HG03280 (cell line): ENCODE results near the gene RFTN1.
A peak's percentile ranks its signal among the peaks of the same experiment; 100 is the strongest.

Experiments
- ATAC-seq: cut with Tn5 transposase; IDR thresholded peaks from one replicate; pipeline ENCODE4 v1.9.1; 2021; ENCODE audit warnings: mild to moderate bottlenecking, moderate library complexity; ENCODE audit not compliant: unreplicated experiment

Gene RFTN1

DNA sequence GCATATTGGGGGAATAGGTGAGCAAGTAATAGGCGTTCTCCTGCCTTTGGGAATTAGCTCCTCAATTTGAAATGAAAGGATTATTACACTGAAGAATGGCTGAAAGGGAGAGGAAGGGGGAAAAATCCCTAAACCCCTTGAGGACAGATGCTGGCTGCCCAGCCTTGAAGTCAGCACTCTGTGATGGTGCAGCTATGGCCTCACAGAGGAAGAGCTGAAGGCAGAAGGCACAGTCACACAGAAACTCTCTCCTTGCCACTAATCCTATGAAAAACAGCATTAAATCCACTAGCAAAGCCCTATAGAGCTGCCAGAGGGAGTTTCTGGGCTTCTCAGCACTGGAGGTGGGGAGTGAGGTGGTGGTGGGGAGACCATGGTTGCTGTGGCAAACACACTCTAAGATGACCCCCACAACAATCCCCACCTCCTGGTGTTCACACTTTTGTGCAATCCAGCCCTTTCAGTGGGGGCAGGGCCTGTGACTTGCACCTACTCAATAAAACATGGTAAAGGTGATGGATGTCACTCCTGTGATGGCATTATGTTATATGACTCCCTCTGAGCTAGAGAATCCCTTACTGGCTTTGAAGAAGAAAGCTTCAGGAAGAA is 101.2 kb downstream of the RFTN1 start:
- ATAC-seq: no peak

DNA sequence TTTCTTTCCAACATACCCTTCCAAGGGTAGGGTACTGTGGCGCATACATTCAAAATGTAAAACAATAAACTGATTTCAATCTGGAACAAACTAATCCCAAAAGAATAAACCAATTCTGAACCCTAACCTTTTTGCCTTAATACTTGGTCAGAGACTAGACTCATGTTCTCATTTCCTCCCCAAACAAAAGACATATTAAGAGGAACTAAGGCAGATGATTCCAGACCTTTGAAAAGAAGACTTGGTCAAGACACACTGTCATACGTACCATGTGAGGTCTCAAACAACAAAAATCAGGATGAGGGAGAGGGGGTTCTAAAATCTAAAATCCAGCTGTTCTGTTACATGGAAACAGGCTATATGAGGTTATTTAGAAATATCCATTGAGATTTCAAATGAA is 102.1 kb downstream of the RFTN1 start:
- ATAC-seq: no peak

DNA sequence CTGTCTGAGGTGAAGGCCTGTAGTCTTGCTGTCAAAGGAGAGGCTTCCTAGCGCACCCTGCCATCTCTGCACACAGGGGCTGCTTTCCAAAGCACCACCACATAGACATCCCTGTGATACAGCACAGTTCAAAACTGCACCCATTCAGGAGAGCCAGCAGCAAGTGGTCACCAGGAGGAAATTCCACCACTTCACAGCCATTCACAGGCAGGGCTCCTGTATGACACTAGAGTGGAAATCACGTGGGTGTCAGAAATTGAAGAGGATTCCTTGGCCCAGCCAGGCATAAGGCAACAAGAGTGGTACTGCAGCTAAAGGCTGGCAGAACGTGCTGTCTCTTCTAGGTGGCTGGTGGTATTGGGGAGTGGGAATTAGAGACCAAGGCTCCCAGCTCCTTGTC is 102.8 kb downstream of the RFTN1 start:
- ATAC-seq: no peak

DNA sequence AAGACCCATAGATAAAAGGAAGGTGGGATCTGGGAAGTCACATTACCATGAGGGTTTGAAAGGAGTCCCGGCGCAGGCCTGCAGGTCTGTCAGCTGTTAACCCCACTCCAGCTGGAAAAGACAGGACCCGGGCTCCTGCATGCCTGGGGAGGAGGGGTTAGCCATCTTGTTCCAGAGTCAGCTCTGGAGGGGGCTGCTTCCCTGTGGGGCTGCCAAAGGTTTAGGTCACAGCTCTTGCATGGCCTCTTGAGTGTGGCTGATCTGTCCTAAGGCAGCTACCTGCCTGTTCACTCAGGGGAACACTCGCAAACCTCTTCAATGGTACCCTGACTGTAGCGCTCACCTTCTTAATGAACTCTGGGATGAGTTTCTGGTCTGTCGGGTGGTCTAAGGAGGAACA is 104.5 kb downstream of the RFTN1 start:
- no peak for ATAC-seq

DNA sequence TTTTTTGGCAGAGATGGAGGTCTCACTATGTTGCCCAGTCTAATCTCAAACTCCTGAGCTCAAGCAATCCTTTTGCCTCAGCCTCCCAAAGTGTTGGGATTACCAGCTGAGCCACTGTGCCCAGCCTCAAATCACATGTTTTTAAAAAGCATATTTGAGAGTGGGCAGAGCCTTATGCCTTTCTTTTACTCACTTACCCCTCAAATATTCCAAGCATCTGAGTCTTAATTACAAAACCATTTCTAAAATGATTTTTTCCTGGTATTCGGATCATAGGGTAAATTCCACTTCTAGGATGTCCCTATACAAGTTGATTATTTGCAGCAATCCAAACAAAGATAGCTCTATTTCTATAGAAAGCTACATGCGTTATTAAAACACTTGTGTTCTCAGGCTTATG is 106.1 kb downstream of the RFTN1 start:
- no peak for ATAC-seq

DNA sequence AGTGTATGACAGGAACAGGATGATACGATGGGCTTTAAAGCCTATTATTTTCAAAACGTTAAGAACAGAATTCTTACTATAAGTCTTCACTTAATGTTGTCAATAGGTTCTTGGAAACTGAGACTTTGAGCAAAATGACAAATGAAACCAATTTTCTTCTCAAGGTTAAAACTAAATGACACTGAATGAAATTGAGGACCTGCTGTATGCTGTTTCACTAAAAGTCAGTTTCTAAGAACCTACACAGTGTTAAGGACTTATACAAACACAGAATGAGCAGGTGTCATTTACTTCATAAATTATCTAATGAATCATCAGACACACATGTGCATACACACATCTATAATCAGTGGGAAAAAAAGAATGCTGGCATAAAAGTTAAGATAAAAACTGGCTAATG is 106.9 kb downstream of the RFTN1 start:
- peak; percentile 53 for ATAC-seq

DNA sequence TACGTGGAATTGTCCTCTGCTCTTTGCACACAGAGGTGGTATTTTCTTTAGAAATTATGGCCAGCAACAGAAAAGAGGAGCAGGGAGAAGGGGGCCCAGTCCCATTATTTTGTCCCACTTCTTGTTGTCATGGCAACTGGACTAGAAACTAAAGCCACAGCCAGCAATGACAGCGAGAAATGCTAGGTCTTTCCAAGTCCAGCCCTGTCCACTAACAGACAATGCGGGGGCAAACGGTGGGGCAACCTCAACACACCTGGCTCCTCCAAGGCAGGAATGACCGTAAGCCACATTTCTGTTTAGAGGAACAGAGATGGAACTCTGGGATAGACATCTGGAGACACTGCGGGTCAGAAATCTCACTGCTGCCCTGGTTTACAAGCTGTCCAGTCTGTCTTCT is 107.3 kb downstream of the RFTN1 start:
- no peak for ATAC-seq

DNA sequence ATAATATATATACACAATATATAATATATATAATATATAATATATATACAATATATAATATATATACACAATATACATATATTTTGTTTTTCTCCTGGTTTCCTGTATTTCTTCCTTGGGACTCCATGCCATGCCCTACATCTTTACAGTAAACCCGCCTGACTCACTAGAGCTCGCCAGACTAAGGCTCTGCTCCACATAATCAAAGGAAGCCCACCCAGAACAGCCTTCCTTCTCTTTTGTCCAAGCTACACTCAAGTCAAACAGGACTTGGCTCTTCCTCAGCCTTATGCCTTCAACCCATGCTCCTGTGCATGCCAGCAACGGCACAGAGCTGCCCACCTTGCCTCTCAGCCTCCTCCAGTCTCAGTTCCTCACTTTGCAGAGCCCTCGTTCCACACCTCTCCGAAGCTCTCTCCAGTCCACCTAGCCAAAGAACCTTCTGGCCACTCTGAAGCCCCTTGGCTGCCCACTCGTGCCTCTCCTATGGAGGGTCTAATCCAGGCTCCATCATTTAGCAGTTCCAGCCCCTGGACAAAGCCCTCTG is 109.1 kb downstream of the RFTN1 start:
- ATAC-seq: no peak

DNA sequence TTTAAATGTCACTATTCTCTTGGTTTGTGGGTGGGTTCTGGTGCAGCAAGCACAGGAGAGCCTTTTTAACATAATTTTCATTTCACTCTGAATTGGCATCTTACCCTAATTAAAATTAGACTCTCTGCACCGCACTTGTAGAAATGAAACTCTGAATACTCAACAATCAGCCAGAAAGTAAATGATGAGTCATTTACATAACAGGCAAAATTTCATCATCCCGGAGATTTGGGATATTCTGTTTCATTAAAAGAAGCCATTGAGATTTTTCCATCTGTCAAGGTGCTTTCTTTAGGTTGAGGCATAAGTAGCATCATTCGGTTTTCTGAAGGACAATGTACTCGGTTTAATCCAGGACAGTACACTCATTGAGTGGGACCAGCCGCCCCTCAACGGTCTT is 111.0 kb downstream of the RFTN1 start:
- no peak for ATAC-seq

DNA sequence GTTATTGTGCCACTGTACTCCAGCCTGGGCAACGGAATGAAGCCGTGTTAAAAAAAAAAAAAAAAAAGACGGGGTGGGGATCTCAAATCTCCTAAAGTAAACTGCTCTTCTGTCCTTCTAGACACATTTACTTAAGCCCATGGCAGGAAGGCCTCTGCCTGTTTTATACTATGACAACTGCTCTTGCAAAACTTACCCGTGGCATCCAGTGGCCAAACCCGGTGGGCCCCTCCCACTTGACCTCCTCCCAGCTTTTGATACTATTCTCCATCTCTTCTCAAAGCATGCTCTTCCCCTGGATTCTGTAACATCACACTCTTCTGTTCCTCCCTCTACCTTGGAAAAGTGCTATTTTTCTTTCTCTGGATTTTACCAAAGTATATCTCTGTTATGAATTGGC is 112.2 kb downstream of the RFTN1 start:
- ATAC-seq: no peak

DNA sequence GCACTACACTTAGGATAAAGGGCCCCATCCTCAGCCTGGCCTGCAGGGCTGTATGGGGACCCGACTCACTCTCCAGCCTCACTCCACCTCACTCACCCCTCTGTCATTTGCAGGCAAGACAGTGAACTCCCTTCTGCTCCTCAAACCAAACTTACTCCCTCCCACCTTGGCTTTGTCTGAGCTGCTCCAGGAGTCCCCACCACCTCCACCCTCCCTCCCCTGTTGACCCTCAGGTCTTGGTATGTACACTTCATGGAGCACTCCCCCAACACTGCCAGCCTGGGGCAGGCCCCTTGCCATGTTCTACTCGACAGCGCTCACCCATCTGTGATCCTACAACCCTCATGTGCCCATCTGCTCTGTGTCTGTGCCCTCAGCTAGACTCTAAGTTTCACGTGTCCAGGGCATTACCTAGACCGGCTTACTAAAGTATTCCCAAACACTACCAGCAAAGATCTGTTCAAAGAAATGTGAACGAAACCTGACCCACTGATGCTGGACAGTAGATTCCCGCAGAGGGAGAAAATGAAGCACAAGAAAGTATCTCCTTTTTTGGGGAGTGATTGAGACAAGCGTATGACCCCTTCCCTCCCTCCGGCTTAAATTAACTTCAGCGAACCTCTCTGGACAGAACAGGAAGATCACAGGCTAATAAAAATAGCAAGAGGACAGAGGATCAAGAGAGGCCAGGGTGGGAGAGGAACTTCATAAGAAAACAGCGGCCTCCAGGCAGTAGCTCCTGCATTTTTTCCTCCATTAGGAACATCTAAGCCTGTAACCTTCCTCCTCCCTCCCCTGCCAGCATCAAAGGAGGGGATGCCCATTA is 113.2 kb downstream of the RFTN1 start:
- ATAC-seq: no peak

DNA sequence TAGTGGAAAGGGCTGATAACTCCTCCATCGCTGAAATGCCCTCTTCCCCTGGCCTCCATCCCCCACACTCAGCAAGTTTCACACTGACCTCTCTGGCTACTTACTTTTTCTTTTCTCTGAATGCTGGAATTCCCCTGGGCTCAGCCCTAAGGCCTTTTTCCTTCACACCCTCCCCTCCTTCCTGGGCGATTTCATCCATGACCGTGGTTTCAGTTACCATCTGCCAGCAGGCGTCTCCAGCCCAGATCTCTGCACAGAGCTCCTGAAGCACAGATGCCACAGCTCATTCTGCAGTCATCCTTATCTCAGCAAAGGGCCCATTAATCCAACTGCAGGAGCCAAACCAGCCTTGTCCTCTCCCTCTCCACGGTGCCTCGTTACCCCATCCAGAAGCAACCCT is 114.0 kb downstream of the RFTN1 start:
- no peak for ATAC-seq

DNA sequence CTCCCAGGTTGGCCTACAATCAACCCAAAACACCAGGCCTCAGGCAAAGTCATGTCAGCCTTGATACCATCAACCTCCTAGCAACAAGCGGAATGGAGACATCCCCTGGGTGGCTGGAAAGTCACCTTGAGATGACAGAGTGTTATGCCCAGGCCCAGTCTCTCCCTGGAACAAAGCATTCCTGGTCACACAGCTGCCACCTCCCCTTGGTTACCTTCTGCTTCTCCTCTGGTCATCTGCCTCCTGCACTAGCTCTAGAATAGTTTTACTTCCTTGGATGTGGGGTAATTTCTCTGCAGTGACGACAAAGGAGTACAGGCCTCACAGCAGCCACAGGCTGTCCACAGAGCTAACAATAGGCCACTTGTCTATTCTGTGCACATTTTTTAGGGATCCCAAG is 114.9 kb downstream of the RFTN1 start:
- no peak for ATAC-seq

DNA sequence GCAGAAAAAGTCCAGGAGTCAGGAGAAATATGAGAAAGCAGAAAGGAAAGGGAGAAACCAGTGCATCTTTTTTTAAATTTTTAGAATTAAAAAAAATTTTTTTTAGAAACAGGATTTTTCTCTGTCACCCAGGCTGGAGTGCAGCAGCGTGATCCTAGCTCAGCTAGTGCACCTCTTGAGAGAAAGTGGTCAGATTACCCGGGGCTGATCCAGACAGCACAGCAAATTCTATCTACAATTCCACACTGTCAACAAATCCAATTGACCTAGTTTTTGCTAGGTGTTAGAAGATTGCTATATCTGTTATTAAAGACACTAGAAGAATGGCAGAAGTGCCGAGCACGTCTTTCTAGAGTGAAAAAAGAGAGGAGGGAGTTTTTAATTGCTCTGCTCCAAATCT is 117.3 kb downstream of the RFTN1 start:
- ATAC-seq: no peak

DNA sequence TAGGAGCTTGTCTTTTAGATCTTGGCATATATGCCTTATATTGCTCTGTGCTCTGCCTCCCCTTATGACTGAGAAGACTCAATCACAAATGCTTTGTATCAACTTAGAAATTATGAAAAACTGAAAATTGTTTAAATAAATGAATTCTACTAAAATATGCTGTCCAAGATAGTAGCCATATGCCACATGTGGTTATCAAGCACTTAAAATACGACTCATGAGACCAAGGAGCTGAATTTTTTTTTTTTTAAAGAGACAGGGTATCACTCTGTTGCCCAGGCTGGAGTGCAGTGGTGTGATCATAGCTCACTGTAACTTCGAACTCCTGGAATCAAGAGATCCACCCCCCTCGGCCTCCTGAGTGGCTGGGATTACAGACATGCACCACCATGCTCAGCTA is 118.3 kb downstream of the RFTN1 start:
- ATAC-seq: no peak

DNA sequence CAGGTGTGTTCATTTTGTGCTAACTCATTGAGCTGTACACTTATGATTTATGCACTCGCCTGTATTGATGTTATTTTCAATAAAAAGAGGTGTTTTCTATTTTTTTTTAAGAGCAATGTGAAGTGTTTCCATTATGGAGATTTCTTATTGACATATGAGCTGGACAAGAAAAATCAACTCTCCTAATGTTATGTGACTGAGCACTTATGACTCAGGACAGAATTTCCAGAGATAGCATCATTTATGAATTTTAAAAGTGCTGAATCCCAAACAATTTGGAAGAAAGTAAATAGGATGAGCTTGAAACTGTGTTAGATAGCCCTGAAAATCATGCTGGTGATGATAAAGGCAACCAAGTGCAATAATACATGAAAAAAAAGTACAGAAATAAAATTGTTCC is 118.9 kb downstream of the RFTN1 start:
- no peak for ATAC-seq

DNA sequence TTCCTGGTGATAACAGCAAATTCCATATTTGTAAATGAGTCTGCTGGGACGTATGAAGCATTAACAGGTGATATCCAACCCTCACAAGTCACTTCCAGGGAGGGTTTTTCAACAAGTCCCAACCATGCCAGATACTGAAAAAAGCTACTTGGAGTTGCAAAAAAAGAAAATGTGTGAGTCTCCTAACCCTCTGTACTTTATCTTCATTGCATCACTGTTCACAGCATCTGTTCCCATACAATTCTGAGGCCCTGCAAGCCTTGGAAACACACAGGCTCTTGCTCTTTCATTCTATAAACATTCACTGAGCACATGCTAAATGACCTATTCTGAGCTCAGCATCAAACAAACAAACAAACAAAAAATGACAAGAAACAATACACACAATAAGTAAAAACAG is 120.8 kb downstream of the RFTN1 start:
- ATAC-seq: no peak

DNA sequence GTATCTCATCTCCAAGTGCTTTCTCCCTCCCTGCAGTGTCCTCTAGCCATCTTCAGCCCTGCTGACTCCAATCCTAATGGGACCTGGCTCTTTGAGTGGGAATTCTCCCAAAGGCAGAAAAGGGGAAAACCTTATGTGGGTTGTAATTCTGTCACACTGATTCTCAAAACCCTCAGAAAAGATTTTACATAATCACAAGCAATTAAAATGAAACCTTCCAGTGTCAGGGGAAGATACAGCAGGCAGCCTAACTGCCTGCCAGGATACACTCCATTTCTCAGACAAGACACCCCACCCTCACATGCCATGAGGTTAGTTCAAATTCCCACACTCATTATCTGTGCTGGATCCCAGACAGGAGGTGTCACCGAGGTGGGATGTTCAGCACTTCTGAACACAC is 121.4 kb downstream of the RFTN1 start:
- ATAC-seq: no peak

DNA sequence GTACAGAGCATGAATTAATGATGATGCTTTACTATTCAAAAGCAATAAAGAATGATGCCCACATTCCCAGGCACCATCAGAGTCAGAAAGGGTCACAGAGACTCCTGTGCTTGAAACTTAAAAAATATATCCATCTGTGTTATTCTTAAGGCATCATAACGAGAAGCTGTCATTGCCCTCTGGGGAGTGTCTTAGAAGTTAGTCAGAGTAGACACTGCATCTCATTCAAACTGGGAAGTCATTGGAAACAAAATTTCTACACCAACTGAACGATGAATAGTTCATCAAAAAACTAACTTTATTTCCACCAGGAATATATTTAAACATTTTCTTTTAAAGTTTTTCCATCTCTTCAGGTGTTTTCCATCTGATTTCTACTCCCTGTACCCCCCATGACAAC is 122.9 kb downstream of the RFTN1 start:
- no peak for ATAC-seq

DNA sequence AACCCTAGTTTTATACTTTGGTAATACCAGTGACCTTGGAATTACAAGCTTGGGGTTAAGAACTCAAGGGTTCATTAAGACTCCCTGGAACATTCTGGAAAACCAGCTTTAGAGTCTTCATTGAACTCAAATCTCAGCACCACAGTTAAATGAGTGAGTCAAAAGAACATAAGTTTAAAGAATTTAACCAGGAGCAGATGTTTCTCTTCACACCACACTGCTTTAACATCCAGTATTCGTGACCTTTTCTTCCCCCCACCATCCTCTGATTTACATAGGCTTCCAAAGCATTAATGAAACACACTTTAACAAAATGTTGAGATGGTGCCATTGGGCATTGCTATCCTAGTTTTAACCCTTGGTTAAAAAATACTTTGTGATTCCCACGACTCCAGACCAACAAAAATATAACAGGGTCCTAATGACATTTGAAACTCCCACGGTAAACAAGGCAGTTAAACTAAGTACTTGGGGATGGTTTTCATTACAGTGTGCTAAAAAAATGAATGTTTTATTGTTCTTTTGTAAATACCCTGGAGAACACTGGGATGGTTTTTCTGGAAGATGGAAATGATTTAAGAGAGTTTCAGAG is 124.6 kb downstream of the RFTN1 start:
- ATAC-seq: no peak

DNA sequence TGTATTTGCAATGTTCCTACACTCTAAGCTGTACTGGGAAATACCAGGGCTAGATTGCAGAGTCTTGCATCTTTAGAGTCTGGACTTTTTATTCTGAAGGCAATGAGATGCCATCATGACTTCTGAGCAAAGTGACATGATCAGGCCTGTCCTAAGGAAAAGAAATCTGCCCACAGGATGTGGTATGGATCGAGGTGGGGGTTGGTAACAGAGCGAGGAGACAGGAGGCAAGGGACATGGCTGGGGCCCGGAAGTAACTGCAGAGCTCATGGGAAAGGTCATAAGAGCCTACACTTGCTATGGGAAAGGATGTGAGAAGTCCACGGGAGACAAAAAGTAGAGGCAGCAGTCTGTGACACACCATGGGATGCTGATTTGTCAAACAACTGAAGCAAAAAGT is 126.9 kb downstream of the RFTN1 start:
- ATAC-seq: no peak

DNA sequence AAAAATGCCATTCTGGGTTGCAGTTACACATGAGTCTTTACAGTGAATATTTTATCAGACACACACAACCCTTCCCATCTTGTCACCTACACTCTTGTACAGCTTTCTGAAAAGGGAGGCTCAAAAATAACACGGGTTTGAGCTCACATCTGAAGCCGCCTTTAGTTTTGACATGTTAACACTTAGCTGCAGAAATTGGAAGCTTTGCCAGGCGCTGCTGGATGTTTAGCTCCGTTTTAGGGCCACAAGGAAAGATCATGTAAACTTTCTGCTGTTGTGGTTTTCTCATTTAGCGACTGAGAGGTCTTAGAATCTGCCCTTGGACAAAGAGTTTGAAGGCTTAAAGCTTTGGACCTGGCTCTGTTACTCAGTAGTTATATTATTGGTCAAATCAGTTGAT is 128.3 kb downstream of the RFTN1 start:
- no peak for ATAC-seq
